Lower leg skin (tissue), 4 donors: ENCODE results near the gene SLC38A6. TPM values are rescaled to one million over a fixed set of nuclear protein-coding genes. Genes with fewer than 3 reads are reported as not detected.

Experiments
- DNase-seq, 2 donors: peaks; one replicate each; pipeline ENCODE4 v3.0.0-alpha.2; 2019; ENCODE audit warnings: low spot score in 2 of 2
- H3K4me3 ChIP-seq: fragments of 200-600 bp; sonication (generic); 2 replicates; pipeline ENCODE4 v1.5.1; 2017; ENCODE audit warnings: mild to moderate bottlenecking, low read depth; ENCODE audit not compliant: poor library complexity, severe bottlenecking
- POLR2A ChIP-seq, 2 donors: fragments of 450-650 bp; IDR thresholded peaks; one replicate each; pipeline ENCODE4 v1.6.1; 2016 to 2017; ENCODE audit warnings: antibody characterized with exemption in 2 of 2, mild to moderate bottlenecking in 1 of 2, moderate library complexity in 1 of 2
- WGBS, 2 donors: methylation state at CpG; one replicate each; pipeline ENCODE4 v1.1.5; 2018; 5-methylcytosine and 5-hydroxymethylcytosine counted together
- intact Hi-C: fragments of 100-400 bp; cut with DNase I; formaldehyde crosslinking; loops from one replicate; pipeline ENCODE4 v1.15.0; 2023; ENCODE audit warnings: low total_unique reads
- total RNA-seq, 4 donors: library from RNA; depleted of rRNA; stranded (reverse); fragments of >200 nt; gene quantifications; one replicate each; pipeline ENCODE4 v1.1.0, GENCODE V29; 2016
- TF ChIP-seq, protein P1 (sequence below), 3 donors: fragments of 450-650 bp; IDR thresholded peaks; one replicate each; pipeline ENCODE4 v1.5.1; 2016; ENCODE audit warnings: antibody characterized with exemption in 3 of 3, mild to moderate bottlenecking in 3 of 3, moderate library complexity in 2 of 3

SLC38A6 gene
- total RNA-seq, 4 donors from 2014 or later, result 2.7 to 18.1 (median 9.1) TPM

DNA sequence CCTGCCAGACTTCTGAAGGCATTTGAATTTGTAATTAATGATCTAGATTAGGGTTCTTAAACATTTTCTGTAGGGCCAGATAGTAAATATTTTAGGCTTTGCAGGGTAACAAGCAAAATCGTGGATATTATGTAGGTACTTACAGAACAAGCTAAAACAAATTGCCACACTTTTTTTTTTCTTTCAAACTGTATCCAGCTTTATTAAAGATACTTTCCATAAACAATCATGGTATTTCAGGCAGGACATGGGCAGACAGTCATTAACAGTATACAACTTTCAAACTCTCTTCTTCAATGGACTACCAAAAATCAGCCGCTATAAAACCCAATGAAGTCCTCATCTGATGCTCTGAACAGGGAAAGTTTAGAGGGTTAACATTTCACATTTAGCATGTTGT lies 9.8 kb upstream of the SLC38A6 start:
- WGBS, 2 donors, result 43 to 46% methylated on average over 2 of the region's 2 CpGs
- TF ChIP-seq, protein P1, sequence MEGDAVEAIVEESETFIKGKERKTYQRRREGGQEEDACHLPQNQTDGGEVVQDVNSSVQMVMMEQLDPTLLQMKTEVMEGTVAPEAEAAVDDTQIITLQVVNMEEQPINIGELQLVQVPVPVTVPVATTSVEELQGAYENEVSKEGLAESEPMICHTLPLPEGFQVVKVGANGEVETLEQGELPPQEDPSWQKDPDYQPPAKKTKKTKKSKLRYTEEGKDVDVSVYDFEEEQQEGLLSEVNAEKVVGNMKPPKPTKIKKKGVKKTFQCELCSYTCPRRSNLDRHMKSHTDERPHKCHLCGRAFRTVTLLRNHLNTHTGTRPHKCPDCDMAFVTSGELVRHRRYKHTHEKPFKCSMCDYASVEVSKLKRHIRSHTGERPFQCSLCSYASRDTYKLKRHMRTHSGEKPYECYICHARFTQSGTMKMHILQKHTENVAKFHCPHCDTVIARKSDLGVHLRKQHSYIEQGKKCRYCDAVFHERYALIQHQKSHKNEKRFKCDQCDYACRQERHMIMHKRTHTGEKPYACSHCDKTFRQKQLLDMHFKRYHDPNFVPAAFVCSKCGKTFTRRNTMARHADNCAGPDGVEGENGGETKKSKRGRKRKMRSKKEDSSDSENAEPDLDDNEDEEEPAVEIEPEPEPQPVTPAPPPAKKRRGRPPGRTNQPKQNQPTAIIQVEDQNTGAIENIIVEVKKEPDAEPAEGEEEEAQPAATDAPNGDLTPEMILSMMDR (IDR thresholded peaks at IDR 0.05), result no peak
- no peak for TF ChIP-seq POLR2A (IDR thresholded peaks at IDR 0.05)
- DNase-seq, result no peak
- H3K4me3 ChIP-seq, result no peak overlapping the region
- intact Hi-C loops, result no loop called here

GRCh38 chr14:60972295-60972694 lies 8.8 kb upstream of the SLC38A6 start:
- no peak overlapping the region for H3K4me3 ChIP-seq
- intact Hi-C loops, result no loop called here
- TF ChIP-seq, protein P1 (IDR thresholded peaks at IDR 0.05), result no peak
- no peak for TF ChIP-seq POLR2A (IDR thresholded peaks at IDR 0.05)
- DNase-seq, result no peak
- 97 to 99% methylated on average over 15 of the region's 15 CpGs for WGBS, 2 donors

- intact Hi-C loops, result no loop called here
- no peak for DNase-seq
- TF ChIP-seq, protein P1 (IDR thresholded peaks at IDR 0.05), result no peak
- TF ChIP-seq POLR2A (IDR thresholded peaks at IDR 0.05), result no peak
- WGBS, 2 donors, result 95 to 96% methylated on average over 3 of the region's 3 CpGs
- no peak overlapping the region for H3K4me3 ChIP-seq
Measured at GRCh38 chr14:60973070-60973469, 8.0 kb upstream of the SLC38A6 start.

DNA sequence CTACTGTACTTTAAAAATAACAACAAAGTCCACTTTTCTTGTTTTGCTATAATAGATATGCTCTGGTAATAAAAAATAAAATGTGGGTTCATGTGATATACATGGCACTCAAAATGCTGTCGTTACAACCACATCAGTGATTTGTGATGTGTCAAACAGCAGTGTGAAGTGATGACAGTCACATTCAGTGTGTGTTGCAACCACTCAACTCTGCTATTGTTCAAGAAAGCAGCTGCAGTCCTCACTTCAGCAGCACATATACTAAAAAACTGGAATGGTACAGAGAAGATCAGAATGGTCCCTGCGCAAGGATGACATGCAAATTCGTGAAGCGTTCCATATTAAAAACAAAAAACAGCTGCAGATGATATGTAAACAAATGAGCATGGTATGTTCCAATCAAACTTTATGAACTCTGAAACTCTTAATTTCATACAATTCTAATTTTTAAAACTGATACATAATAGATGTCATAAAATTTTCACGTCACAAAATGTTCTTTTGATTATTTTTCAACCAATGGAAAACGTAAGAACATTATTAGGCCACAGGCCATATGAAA lies 6.9 kb upstream of the SLC38A6 start:
- WGBS, 2 donors, result 86% methylated on average over 6 of the region's 6 CpGs
- intact Hi-C loops, result no loop called here
- H3K4me3 ChIP-seq, result no peak overlapping the region
- TF ChIP-seq, protein P1 (IDR thresholded peaks at IDR 0.05), result no peak
- no peak for TF ChIP-seq POLR2A (IDR thresholded peaks at IDR 0.05)
- no peak for DNase-seq

DNA sequence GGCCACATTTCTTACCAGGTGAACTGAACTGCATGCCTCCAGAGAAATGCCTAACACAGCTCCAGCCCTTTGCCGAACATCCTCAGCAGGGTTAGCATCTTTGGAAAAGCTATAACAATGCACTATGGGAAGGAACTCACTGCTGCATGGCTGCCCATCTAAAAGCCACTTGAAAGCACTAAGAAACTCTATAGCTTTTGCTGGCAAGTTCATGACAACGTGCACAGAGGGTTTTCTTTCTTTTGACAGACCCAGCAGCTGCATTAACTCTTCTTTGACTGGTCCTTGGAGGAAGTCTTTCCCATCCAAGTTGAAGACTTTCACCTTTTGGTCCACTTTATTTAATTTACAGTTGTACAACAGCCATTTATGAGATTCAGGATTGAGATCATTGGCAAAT lies 5.5 kb upstream of the SLC38A6 start:
- TF ChIP-seq POLR2A (IDR thresholded peaks at IDR 0.05), result no peak
- TF ChIP-seq, protein P1 (IDR thresholded peaks at IDR 0.05), result no peak
- intact Hi-C loops, result no loop called here
- no peak for DNase-seq
- H3K4me3 ChIP-seq, result no peak overlapping the region
- WGBS, 2 donors, result 53 to 58% methylated on average over 2 of the region's 2 CpGs

GRCh38 chr14:60977847-60978246 lies 3.2 kb upstream of the SLC38A6 start:
- H3K4me3 ChIP-seq, result no peak overlapping the region
- intact Hi-C loops, result no loop called here
- no peak for DNase-seq
- WGBS, 2 donors, result 51% methylated on average over 2 of the region's 2 CpGs
- no peak for TF ChIP-seq POLR2A (IDR thresholded peaks at IDR 0.05)
- TF ChIP-seq, protein P1 (IDR thresholded peaks at IDR 0.05), result no peak
